SU-DHL-6 (cell line): ENCODE data around the gene PSMD3.

ENCODE experiments used
- H2AFZ ChIP-seq: fragments of 200-600 bp; sonication (generic); 2 replicates; pipeline ENCODE4 v1.6.1; 2014; ENCODE audit warnings: low read depth, mild to moderate bottlenecking, moderate library complexity, mixed read lengths, antibody characterized with exemption, low read length; ENCODE audit not compliant: severe bottlenecking
- H3F3A ChIP-seq: fragments of 200-600 bp; shearing (Covaris generic); 2 replicates; pipeline ENCODE4 v1.6.0; 2016; ENCODE audit warnings: antibody characterized with exemption, mild to moderate bottlenecking; ENCODE audit not compliant: insufficient read depth
- H3K27ac ChIP-seq: fragments of 200-600 bp; sonication (generic); 2 replicates; pipeline ENCODE4 v1.5.1; 2016; ENCODE audit warnings: low read depth, mild to moderate bottlenecking, low read length, moderate library complexity, mixed read lengths
- H3K27me3 ChIP-seq: fragments of 200-600 bp; sonication (generic), shearing (Covaris generic); 2 replicates; pipeline ENCODE4 v1.6.0; 2014; ENCODE audit warnings: mild to moderate bottlenecking, low read length
- H3K36me3 ChIP-seq: fragments of 200-600 bp; sonication (generic); 2 replicates; pipeline ENCODE4 v1.6.1; 2014; ENCODE audit warnings: mild to moderate bottlenecking, low read length, mixed read lengths
- H3K4me2 ChIP-seq: fragments of 300-600, 200-600 bp; shearing (Covaris generic), sonication (generic); 2 replicates; pipeline ENCODE4 v1.6.0; 2014; ENCODE audit warnings: low read length, low read depth, mild to moderate bottlenecking; ENCODE audit not compliant: poor library complexity, severe bottlenecking
- H3K4me3 ChIP-seq: fragments of 200-600 bp; sonication (generic); 2 replicates; pipeline ENCODE4 v1.5.1; 2014; ENCODE audit warnings: antibody characterized with exemption, low read length, mild to moderate bottlenecking, mixed read lengths; ENCODE audit not compliant: insufficient read depth, poor library complexity, severe bottlenecking
- H3K79me2 ChIP-seq: fragments of 200-600 bp; sonication (generic); 2 replicates; pipeline ENCODE4 v1.6.1; 2014; ENCODE audit warnings: mild to moderate bottlenecking, low read length, moderate library complexity; ENCODE audit not compliant: insufficient read depth
- H3K9ac ChIP-seq: fragments of 200-600 bp; sonication (generic); 2 replicates; pipeline ENCODE4 v1.7.0; 2014; ENCODE audit warnings: mild to moderate bottlenecking, low read length
- H3K9me2 ChIP-seq: fragments of 200-600 bp; sonication (generic); replicated peaks from 2 replicates; pipeline ENCODE4 v1.6.1; 2014; ENCODE audit warnings: low read length; ENCODE audit not compliant: insufficient read depth
- H3K9me3 ChIP-seq: fragments of 200-600 bp; sonication (generic); 2 replicates; pipeline ENCODE4 v1.6.1; 2014; ENCODE audit warnings: low read length, mixed read lengths; ENCODE audit not compliant: insufficient read depth
- H4K20me1 ChIP-seq: fragments of 200-600 bp; sonication (generic); 2 replicates; pipeline ENCODE4 v1.6.1; 2014; ENCODE audit warnings: low read depth, mild to moderate bottlenecking, antibody characterized with exemption, low read length, moderate library complexity, mixed read lengths
- EZH2phosphoT487 ChIP-seq: fragments of 200-600 bp; sonication (generic), shearing (Covaris generic); conservative IDR thresholded peaks from 2 replicates; pipeline ENCODE4 v1.6.1; 2018; ENCODE audit warnings: mild to moderate bottlenecking, antibody characterized with exemption, low read length, moderate library complexity, mixed read lengths
- TF ChIP-seq, protein P1 (sequence below): fragments of 200-600 bp; sonication (generic); IDR thresholded peaks from one replicate; pipeline ENCODE4 v1.5.1; 2017; ENCODE audit warnings: antibody characterized with exemption, mild to moderate bottlenecking, low read length, moderate library complexity; ENCODE audit not compliant: insufficient read depth, poor library complexity, severe bottlenecking

The PSMD3 gene

DNA sequence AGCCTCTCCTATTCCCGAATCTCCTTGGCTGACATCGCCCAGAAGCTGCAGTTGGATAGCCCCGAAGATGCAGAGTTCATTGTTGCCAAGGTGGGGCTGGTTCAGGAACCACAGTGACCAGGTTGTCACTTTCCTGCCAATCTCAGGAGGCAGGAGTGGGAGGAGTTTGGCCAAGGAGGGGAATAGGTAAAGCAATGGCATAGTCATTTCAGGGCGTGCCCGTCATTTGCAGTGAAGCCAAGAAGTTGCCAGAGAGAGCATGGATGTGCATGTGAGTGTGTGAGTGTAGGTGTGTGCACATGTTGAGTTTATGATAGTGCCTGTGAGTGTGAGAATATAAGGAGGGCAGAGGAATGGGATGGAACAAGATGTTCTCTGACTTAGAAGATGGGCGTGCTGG lies 14.8 kb downstream of the PSMD3 start:
- H3K4me3 ChIP-seq = no peak overlapping the region
- H3K4me2 ChIP-seq = no peak overlapping the region
- no peaks in the 10 kb centered on the region for H3K9me2 ChIP-seq
- no peak overlapping the region for H3K9ac ChIP-seq
- no peaks in the 10 kb centered on the region; the same call in 1 of the 2 replicates for H3F3A ChIP-seq
- H3K27ac ChIP-seq = no peak overlapping the region
- TF ChIP-seq, protein P1, sequence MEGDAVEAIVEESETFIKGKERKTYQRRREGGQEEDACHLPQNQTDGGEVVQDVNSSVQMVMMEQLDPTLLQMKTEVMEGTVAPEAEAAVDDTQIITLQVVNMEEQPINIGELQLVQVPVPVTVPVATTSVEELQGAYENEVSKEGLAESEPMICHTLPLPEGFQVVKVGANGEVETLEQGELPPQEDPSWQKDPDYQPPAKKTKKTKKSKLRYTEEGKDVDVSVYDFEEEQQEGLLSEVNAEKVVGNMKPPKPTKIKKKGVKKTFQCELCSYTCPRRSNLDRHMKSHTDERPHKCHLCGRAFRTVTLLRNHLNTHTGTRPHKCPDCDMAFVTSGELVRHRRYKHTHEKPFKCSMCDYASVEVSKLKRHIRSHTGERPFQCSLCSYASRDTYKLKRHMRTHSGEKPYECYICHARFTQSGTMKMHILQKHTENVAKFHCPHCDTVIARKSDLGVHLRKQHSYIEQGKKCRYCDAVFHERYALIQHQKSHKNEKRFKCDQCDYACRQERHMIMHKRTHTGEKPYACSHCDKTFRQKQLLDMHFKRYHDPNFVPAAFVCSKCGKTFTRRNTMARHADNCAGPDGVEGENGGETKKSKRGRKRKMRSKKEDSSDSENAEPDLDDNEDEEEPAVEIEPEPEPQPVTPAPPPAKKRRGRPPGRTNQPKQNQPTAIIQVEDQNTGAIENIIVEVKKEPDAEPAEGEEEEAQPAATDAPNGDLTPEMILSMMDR = no peak
- TF ChIP-seq EZH2phosphoT487 = no peak
- no peaks in the 10 kb centered on the region for H3K27me3 ChIP-seq
- H3K9me3 ChIP-seq = no peaks in the 10 kb centered on the region
- no peaks in the 10 kb centered on the region for H3K79me2 ChIP-seq
- H4K20me1 ChIP-seq = no peaks in the 10 kb centered on the region
- peaks cover 2% of the 10 kb centered on the region; the same call in 1 of the 2 replicates for H3K36me3 ChIP-seq
- H2AFZ ChIP-seq = no peak overlapping the region

GRCh38 chr17:39996162-39996561 lies 15.6 kb downstream of the PSMD3 start:
- no peaks in the 10 kb centered on the region for H3K36me3 ChIP-seq
- no peak overlapping the region for H3K27ac ChIP-seq

DNA sequence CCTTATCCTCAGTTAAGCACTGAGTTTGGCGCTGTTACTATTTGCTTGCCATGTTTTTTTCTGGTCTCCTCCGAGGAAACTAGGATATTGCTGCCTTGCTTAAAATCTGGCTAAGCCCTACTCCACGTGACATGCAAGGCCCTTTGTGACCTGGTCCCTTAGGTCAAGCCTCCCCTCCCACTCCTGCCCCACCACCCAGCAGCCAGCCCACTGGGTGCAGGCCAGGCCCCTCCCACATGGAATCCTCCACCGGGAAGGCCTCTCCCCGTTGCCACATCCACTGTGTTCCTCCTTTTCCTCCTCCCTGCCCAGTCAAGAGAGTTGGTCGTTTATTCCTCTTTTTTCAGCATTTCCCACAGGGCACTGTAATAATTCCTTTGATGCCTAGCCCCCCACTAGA lies 16.2 kb downstream of the PSMD3 start:
- no peak overlapping the region for H3K4me3 ChIP-seq
- H2AFZ ChIP-seq = no peak overlapping the region
- no peaks in the 10 kb centered on the region for H3K79me2 ChIP-seq
- H3K9ac ChIP-seq = no peak overlapping the region
- H4K20me1 ChIP-seq = no peaks in the 10 kb centered on the region
- no peaks in the 10 kb centered on the region; the same call in 1 of the 2 replicates for H3F3A ChIP-seq
- H3K27ac ChIP-seq = no peak overlapping the region
- H3K9me2 ChIP-seq = no peaks in the 10 kb centered on the region
- no peaks in the 10 kb centered on the region for H3K36me3 ChIP-seq
- H3K4me2 ChIP-seq = no peak overlapping the region
- H3K9me3 ChIP-seq = no peaks in the 10 kb centered on the region
- TF ChIP-seq, protein P1 = no peak
- TF ChIP-seq EZH2phosphoT487 = no peak
- no peaks in the 10 kb centered on the region for H3K27me3 ChIP-seq

More at GRCh38 chr17:39996162-39996561, 15.6 kb downstream of the PSMD3 start:
- no peak overlapping the region for H2AFZ ChIP-seq
- no peak overlapping the region for H3K9ac ChIP-seq
- H3K27me3 ChIP-seq = no peaks in the 10 kb centered on the region
- H3K79me2 ChIP-seq = no peaks in the 10 kb centered on the region
- H4K20me1 ChIP-seq = no peaks in the 10 kb centered on the region
- H3K4me2 ChIP-seq = no peak overlapping the region
- H3K9me3 ChIP-seq = no peaks in the 10 kb centered on the region
- TF ChIP-seq, protein P1 = no peak
- no peak for TF ChIP-seq EZH2phosphoT487
- H3K9me2 ChIP-seq = no peaks in the 10 kb centered on the region
- no peak overlapping the region for H3K4me3 ChIP-seq
- no peaks in the 10 kb centered on the region; the same call in 1 of the 2 replicates for H3F3A ChIP-seq
